Kidney epithelial cell (primary cell): ENCODE measurements around the gene HOOK2. TPM values are rescaled to one million over a fixed set of nuclear protein-coding genes. Genes with fewer than 3 reads are reported as not detected.
"Not testable (repeated sequence)": the region's sequence is repeated elsewhere in the genome, so short reads cannot be mapped to it uniquely, and the experiment has no call there.

Experiments
- DNase-seq: peaks from one replicate; pipeline ENCODE4 v3.0.0-alpha.2; 2010; ENCODE audit warnings: low read depth
- H3K27me3 ChIP-seq: 2 replicates; pipeline ENCODE4 v1.6.0; 2011; ENCODE audit warnings: low read length; ENCODE audit not compliant: control insufficient read depth, insufficient read depth
- H3K36me3 ChIP-seq: 2 replicates; pipeline ENCODE4 v1.5.1; 2011; ENCODE audit warnings: low read length; ENCODE audit not compliant: control insufficient read depth, insufficient read depth
- H3K4me3 ChIP-seq: 2 replicates; pipeline ENCODE4 v1.5.1; 2011; ENCODE audit warnings: low read depth, mild to moderate bottlenecking, control low read depth, low read length
- CTCF ChIP-seq: IDR thresholded peaks from 2 replicates; pipeline ENCODE4 v1.5.1; 2011; ENCODE audit warnings: mild to moderate bottlenecking, moderate library complexity, low read length, control low read depth, inconsistent platforms; ENCODE audit not compliant: insufficient read depth, poor library complexity, severe bottlenecking
- total RNA-seq: library from RNA; depleted of rRNA; stranded (reverse); fragments of >200 nt; gene quantifications from 2 replicates; pipeline ENCODE4 v1.2.3, GENCODE V29; 2015

Gene HOOK2
- total RNA-seq, 1 donor from 2014 or later, result 44.1 TPM

GRCh38 chr19:12715102-12715501 lies 60.2 kb downstream of the HOOK2 start:
- Histone ChIP-seq H3K27me3 (no peaks in the 10 kb centered on the region), H3K36me3 (peaks cover 13% of the 10 kb centered on the region), H3K4me3 (no peak overlapping the region)
- no peak for DNase-seq
- no peak for TF ChIP-seq CTCF

GRCh38 chr19:12713304-12713703 lies 62.0 kb downstream of the HOOK2 start:
- not testable (repeated sequence) for DNase-seq, H3K27me3 ChIP-seq, H3K36me3 ChIP-seq, H3K4me3 ChIP-seq

Other genes starting within 250 kb of the HOOK2 start
- gene ZNF564, start 224.1 kb downstream of the HOOK2 start, total RNA-seq, result 4.0 and 7.9 TPM in 2 replicates
- gene ZNF490, start 164.7 kb downstream of the HOOK2 start, total RNA-seq, result 6.0 and 6.6 TPM in 2 replicates
- 11.0 and 16.2 TPM in 2 replicates for gene ZNF791, start 164.6 kb downstream of the HOOK2 start, total RNA-seq
- gene MAN2B1, start 108.8 kb downstream of the HOOK2 start, total RNA-seq, result 92.8 and 141 TPM in 2 replicates
- gene WDR83, start 108.7 kb downstream of the HOOK2 start, total RNA-seq, result 15.7 and 16.6 TPM in 2 replicates
- 109 and 127 TPM in 2 replicates for gene DHPS, start 93.7 kb downstream of the HOOK2 start, total RNA-seq
- not detected in 2 replicates for gene GNG14, start 87.6 kb downstream of the HOOK2 start, total RNA-seq
- gene FBXW9, start 78.9 kb downstream of the HOOK2 start, total RNA-seq, result 19.0 and 20.7 TPM in 2 replicates
- gene TNPO2, start 51.6 kb downstream of the HOOK2 start, total RNA-seq, result 27.1 and 40.2 TPM in 2 replicates
- gene TRIR, start 40.9 kb downstream of the HOOK2 start, total RNA-seq, result 368 and 443 TPM in 2 replicates
- gene GET3, start 38.1 kb downstream of the HOOK2 start, total RNA-seq, result 146 and 148 TPM in 2 replicates
- not detected in 2 replicates for gene BEST2, start 23.8 kb downstream of the HOOK2 start, total RNA-seq
- 395 and 431 TPM in 2 replicates for gene JUNB, start 15.9 kb upstream of the HOOK2 start, total RNA-seq
- gene PRDX2, start 26.2 kb upstream of the HOOK2 start, total RNA-seq, result 366 and 396 TPM in 2 replicates
- gene THSD8, start 26.5 kb upstream of the HOOK2 start, total RNA-seq, result not detected in 2 replicates
- 17.0 and 24.8 TPM in 2 replicates for gene RNASEH2A, start 31.0 kb upstream of the HOOK2 start, total RNA-seq
- gene RTBDN, start 59.0 kb upstream of the HOOK2 start, total RNA-seq, result 0.21 TPM in 1 of 2 replicates, not detected in the other
- gene MAST1, start 63.0 kb upstream of the HOOK2 start, total RNA-seq, result 0.88 and 2.4 TPM in 2 replicates
- 38.5 and 44.4 TPM in 2 replicates for gene DNASE2, start 105.9 kb upstream of the HOOK2 start, total RNA-seq
- gene KLF1, start 111.6 kb upstream of the HOOK2 start, total RNA-seq, result not detected in 2 replicates
- 35.2 and 43.9 TPM in 2 replicates for gene GCDH, start 115.6 kb upstream of the HOOK2 start, total RNA-seq
- gene SYCE2, start 143.7 kb upstream of the HOOK2 start, total RNA-seq, result 0.13 and 0.48 TPM in 2 replicates
- gene FARSA, start 158.2 kb upstream of the HOOK2 start, total RNA-seq, result 90.6 and 93.7 TPM in 2 replicates
- gene CALR, start 163.1 kb upstream of the HOOK2 start, total RNA-seq, result 936 and 958 TPM in 2 replicates
- 138 and 146 TPM in 2 replicates for gene RAD23A, start 170.3 kb upstream of the HOOK2 start, total RNA-seq
- gene GADD45GIP1, start 181.7 kb upstream of the HOOK2 start, total RNA-seq, result 60.1 and 78.0 TPM in 2 replicates
- not detected in 2 replicates for gene DAND5, start 194.0 kb upstream of the HOOK2 start, total RNA-seq
- gene NFIX, start 219.9 kb upstream of the HOOK2 start, total RNA-seq, result 6.7 and 9.7 TPM in 2 replicates